Measurements from ENCODE around the gene JPH4.
"Not testable (repeated sequence)": the region's sequence is repeated elsewhere in the genome, so short reads cannot be mapped to it uniquely, and the experiment has no call there.

DNA sequence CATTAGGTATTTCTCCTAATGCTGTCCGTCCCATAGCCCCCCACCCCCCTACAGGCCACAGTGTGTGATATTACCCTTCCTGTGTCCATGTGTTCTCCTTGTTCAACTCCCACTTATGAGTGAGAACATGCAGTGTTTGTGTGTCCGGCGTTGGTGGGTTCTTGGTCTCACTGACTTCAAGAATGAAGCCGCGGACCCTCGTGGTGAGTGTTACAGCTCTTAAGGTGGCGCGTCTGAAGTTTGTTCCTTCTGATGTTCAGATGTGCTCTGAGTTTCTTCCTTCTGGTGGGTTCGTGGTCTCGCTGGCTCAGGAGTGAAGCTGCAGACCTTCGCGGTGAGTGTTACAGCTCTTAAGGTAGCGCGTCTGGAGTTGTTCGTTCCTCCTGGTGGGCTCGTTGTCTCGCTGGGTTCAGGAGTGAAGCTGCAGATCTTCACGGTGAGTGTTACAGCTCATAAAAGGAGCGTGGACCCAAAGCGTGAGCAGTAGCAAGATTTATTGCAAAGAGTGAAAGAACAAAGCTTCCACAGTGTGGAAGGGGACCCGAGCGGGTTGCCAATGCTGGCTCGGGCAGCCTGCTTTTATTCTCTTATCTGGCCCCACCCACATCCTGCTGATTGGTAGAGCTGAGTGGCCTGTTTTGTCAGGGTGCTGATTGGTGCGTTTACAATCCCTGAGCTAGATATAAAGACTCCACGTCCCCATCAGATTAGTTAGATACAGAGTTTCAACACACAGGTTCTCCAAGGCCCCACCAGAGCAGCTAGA is 5.4 kb upstream of the JPH4 start:
- TF ChIP-seq, protein P1, sequence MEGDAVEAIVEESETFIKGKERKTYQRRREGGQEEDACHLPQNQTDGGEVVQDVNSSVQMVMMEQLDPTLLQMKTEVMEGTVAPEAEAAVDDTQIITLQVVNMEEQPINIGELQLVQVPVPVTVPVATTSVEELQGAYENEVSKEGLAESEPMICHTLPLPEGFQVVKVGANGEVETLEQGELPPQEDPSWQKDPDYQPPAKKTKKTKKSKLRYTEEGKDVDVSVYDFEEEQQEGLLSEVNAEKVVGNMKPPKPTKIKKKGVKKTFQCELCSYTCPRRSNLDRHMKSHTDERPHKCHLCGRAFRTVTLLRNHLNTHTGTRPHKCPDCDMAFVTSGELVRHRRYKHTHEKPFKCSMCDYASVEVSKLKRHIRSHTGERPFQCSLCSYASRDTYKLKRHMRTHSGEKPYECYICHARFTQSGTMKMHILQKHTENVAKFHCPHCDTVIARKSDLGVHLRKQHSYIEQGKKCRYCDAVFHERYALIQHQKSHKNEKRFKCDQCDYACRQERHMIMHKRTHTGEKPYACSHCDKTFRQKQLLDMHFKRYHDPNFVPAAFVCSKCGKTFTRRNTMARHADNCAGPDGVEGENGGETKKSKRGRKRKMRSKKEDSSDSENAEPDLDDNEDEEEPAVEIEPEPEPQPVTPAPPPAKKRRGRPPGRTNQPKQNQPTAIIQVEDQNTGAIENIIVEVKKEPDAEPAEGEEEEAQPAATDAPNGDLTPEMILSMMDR (IDR thresholded peaks at IDR 0.05; ENCODE audit: low read length) = not testable (repeated sequence)
- not testable (repeated sequence) for TF ChIP-seq EZH2 (IDR thresholded peaks at IDR 0.05; ENCODE audit: borderline replicate concordance, low read length)
